ENCODE results near the gene METTL26.

The METTL26 gene

GRCh38 chr16:638034-638543, 2.0 kb upstream of the METTL26 start:
- no peak for DNase-seq (ENCODE audit: low read depth)

- peak; percentile 78 for DNase-seq (ENCODE audit: low read depth)
Observed at GRCh38 chr16:637081-638018, 1.2 kb upstream of the METTL26 start.

GRCh38 chr16:635573-636205, 416 bp downstream of the METTL26 start:
- DNase-seq (ENCODE audit: low read depth): no peak

GRCh38 chr16:634996-635395, 1.1 kb downstream of the METTL26 start:
- no peak for DNase-seq (ENCODE audit: low read depth)

- DNase-seq (ENCODE audit: low read depth): no peak
Observed at GRCh38 chr16:634051-634670, 1.9 kb downstream of the METTL26 start.

GRCh38 chr16:633336-634050, 2.6 kb downstream of the METTL26 start:
- no peak for DNase-seq (ENCODE audit: low read depth)

- DNase-seq (ENCODE audit: low read depth): no peak
Observed at GRCh38 chr16:632486-633335, 3.4 kb downstream of the METTL26 start.

- DNase-seq (ENCODE audit: low read depth): no peak
Observed at GRCh38 chr16:631808-632358, 4.2 kb downstream of the METTL26 start.

- DNase-seq (ENCODE audit: low read depth): no peak
Observed at GRCh38 chr16:630815-631405, 5.2 kb downstream of the METTL26 start, which contains the start of gene WFIKKN1. Gene WFIKKN1 (plus strand): TSS chr16:630985. CDS start chr16:631254, 269 bp downstream.

- no peak for DNase-seq (ENCODE audit: low read depth)
Observed at GRCh38 chr16:630249-630814, 5.8 kb downstream of the METTL26 start.

GRCh38 chr16:629833-630248, 6.3 kb downstream of the METTL26 start:
- DNase-seq (ENCODE audit: low read depth): no peak

GRCh38 chr16:629185-629832, 6.8 kb downstream of the METTL26 start:
- DNase-seq (ENCODE audit: low read depth): no peak

- DNase-seq (ENCODE audit: low read depth): no peak
Observed at GRCh38 chr16:628321-629061, 7.6 kb downstream of the METTL26 start.

- DNase-seq (ENCODE audit: low read depth): no peak
Observed at GRCh38 chr16:627454-628239, 8.5 kb downstream of the METTL26 start.

- DNase-seq (ENCODE audit: low read depth): no peak
Observed at GRCh38 chr16:626787-627453, 9.2 kb downstream of the METTL26 start.

- no peak for DNase-seq (ENCODE audit: low read depth)
Observed at GRCh38 chr16:625977-626765, 9.9 kb downstream of the METTL26 start.
